GM12892 (cell line): ENCODE results near the gene GLCE.

Experiments used
- POLR2A ChIP-seq: IDR thresholded peaks from 2 replicates; pipeline ENCODE4 v1.6.1; 2011; ENCODE audit warnings: low read depth, low read length, control low read depth
- POLR2AphosphoS5 ChIP-seq: IDR thresholded peaks from 2 replicates; pipeline ENCODE4 v1.6.1; 2011; ENCODE audit warnings: low read depth, low read length, control low read depth
- TAF1 ChIP-seq: IDR thresholded peaks from 2 replicates; pipeline ENCODE4 v1.6.1; 2011; ENCODE audit warnings: low read depth, mild to moderate bottlenecking, control low read depth, low read length, borderline replicate concordance

GRCh38 chr15:69234676-69235075 lies 74.2 kb downstream of the GLCE start:
- TF ChIP-seq POLR2A (no peak), TAF1 (no peak), POLR2AphosphoS5 (no peak)
